ENCODE results near the gene RGS6.

Gene RGS6

GRCh38 chr14:72014486-72014885 is 82.3 kb downstream of the RGS6 start:
- no peak for DNase-seq (ENCODE audit: low spot score)

GRCh38 chr14:72017290-72017689 is 85.1 kb downstream of the RGS6 start:
- DNase-seq (ENCODE audit: low spot score) = no peak

- DNase-seq (ENCODE audit: low spot score) = no peak
Observed at GRCh38 chr14:72023128-72024042, 91.2 kb downstream of the RGS6 start.

- peak; percentile 11 for DNase-seq (ENCODE audit: low spot score)
Observed at GRCh38 chr14:72024043-72024407, 91.8 kb downstream of the RGS6 start.

- DNase-seq (ENCODE audit: low spot score) = no peak
Observed at GRCh38 chr14:72024504-72024903, 92.3 kb downstream of the RGS6 start.

- no peak for DNase-seq (ENCODE audit: low spot score)
Observed at GRCh38 chr14:72026536-72026935, 94.3 kb downstream of the RGS6 start.

GRCh38 chr14:72027061-72027460 is 94.8 kb downstream of the RGS6 start:
- DNase-seq (ENCODE audit: low spot score) = no peak

- no peak for DNase-seq (ENCODE audit: low spot score)
Observed at GRCh38 chr14:72033365-72033764, 101.1 kb downstream of the RGS6 start.

- no peak for DNase-seq (ENCODE audit: low spot score)
Observed at GRCh38 chr14:72040528-72040927, 108.3 kb downstream of the RGS6 start.

- DNase-seq (ENCODE audit: low spot score) = no peak
Observed at GRCh38 chr14:72045271-72045670, 113.0 kb downstream of the RGS6 start.

GRCh38 chr14:72045885-72046284 is 113.7 kb downstream of the RGS6 start:
- no peak for DNase-seq (ENCODE audit: low spot score)

GRCh38 chr14:72049462-72049861 is 117.2 kb downstream of the RGS6 start:
- no peak for DNase-seq (ENCODE audit: low spot score)

- no peak for DNase-seq (ENCODE audit: low spot score)
Observed at GRCh38 chr14:72052356-72052755, 120.1 kb downstream of the RGS6 start.

GRCh38 chr14:72053651-72054050 is 121.4 kb downstream of the RGS6 start:
- no peak for DNase-seq (ENCODE audit: low spot score)

- no peak for DNase-seq (ENCODE audit: low spot score)
Observed at GRCh38 chr14:72054911-72055310, 122.7 kb downstream of the RGS6 start.

GRCh38 chr14:72057701-72058285 is 125.6 kb downstream of the RGS6 start:
- DNase-seq (ENCODE audit: low spot score) = no peak

GRCh38 chr14:72060460-72060859 is 128.2 kb downstream of the RGS6 start:
- DNase-seq (ENCODE audit: low spot score) = no peak

GRCh38 chr14:72060917-72061316 is 128.7 kb downstream of the RGS6 start:
- DNase-seq (ENCODE audit: low spot score) = no peak

- DNase-seq (ENCODE audit: low spot score) = no peak
Observed at GRCh38 chr14:72061718-72062117, 129.5 kb downstream of the RGS6 start.

- DNase-seq (ENCODE audit: low spot score) = no peak
Observed at GRCh38 chr14:72063761-72064282, 131.6 kb downstream of the RGS6 start.

- DNase-seq (ENCODE audit: low spot score) = no peak
Observed at GRCh38 chr14:72064501-72064900, 132.3 kb downstream of the RGS6 start.

GRCh38 chr14:72070458-72070857 is 138.2 kb downstream of the RGS6 start:
- no peak for DNase-seq (ENCODE audit: low spot score)

GRCh38 chr14:72075649-72076334 is 143.6 kb downstream of the RGS6 start:
- DNase-seq (ENCODE audit: low spot score) = no peak

Measured in CD4-positive, alpha-beta T cell treated with Interleukin-6 at 100 ng/mL for 8 hours (primary cell).